Gastrocnemius medialis (tissue), 4 donors: Measurements from ENCODE around the gene ZFYVE28. TPM values are rescaled to one million over a fixed set of nuclear protein-coding genes. Genes with fewer than 3 reads are reported as not detected.

Experiments
- ATAC-seq, 2 donors: fragments of 150-250 bp; one replicate each; pipeline ENCODE4 v1.9.1; 2016
- DNase-seq, 2 donors: peaks; one replicate each; pipeline ENCODE4 v3.0.0-alpha.2; 2019
- H3K27ac ChIP-seq, 4 donors: fragments of 200-600 bp; sonication (generic); 1 replicate in 1 of 4; 2 replicates in 3 of 4; pipeline ENCODE4 v1.5.1; 2016 to 2018; ENCODE audit warnings: mild to moderate bottlenecking in 2 of 4, moderate library complexity in 1 of 4
- H3K27me3 ChIP-seq, 3 donors: fragments of 200-600 bp; sonication (generic) in 2 of 3; 1 replicate in 1 of 3; 2 replicates in 2 of 3; pipeline versions ENCODE4 v1.5.1 to v1.6.0; 2016 to 2019; ENCODE audit warnings: mild to moderate bottlenecking in 1 of 3, moderate library complexity in 1 of 3
- H3K36me3 ChIP-seq, 2 donors: fragments of 200-600 bp; sonication (generic) in 1 of 2; one replicate each; pipeline ENCODE4 v1.5.1; 2017 to 2018
- H3K4me1 ChIP-seq, 2 donors: fragments of 200-600 bp; sonication (generic) in 1 of 2; one replicate each; pipeline ENCODE4 v1.5.1; 2016 to 2017; ENCODE audit warnings: mild to moderate bottlenecking in 2 of 2
- H3K4me3 ChIP-seq, 4 donors: fragments of 200-600 bp; sonication (generic) in 3 of 4; 1 replicate in 1 of 4; 2 replicates in 3 of 4; pipeline ENCODE4 v1.5.1; 2016 to 2019; ENCODE audit warnings: mild to moderate bottlenecking in 2 of 4
- H3K9me3 ChIP-seq, 3 donors: fragments of 200-600 bp; sonication (generic) in 2 of 3; 1 replicate in 1 of 3; 2 replicates in 2 of 3; pipeline ENCODE4 v1.5.1; 2016 to 2019
- CTCF ChIP-seq, 5 experiments: fragments of 450-650 bp in 3 of 5; fragments of 200-600 bp in 2 of 5; sonication (generic) in 2 of 5; IDR thresholded peaks in 4 of 5; conservative IDR thresholded peaks in 1 of 5; 1 replicate in 4 of 5; 2 replicates in 1 of 5; pipeline ENCODE4 v1.5.1; 2016 to 2019; ENCODE audit warnings: antibody characterized with exemption in 5 of 5, mild to moderate bottlenecking in 3 of 5, moderate library complexity in 3 of 5
- POLR2A ChIP-seq, 2 donors: fragments of 450-650 bp; IDR thresholded peaks; one replicate each; pipeline ENCODE4 v1.6.1; 2017; ENCODE audit warnings: antibody characterized with exemption in 2 of 2, mild to moderate bottlenecking in 2 of 2, moderate library complexity in 2 of 2
- in situ Hi-C, 4 donors: fragments of 200-750 bp; cut with MboI; loops; one replicate each; pipeline versions ENCODE4 v1.15.0 to v1.8.0; 2017; ENCODE audit warnings: low sequenced_read_pairs in 4 of 4
- intact Hi-C: fragments of 100-400 bp; cut with DNase I; formaldehyde crosslinking; loops from one replicate; pipeline ENCODE4 v1.15.1; 2023; ENCODE audit warnings: low total_unique reads
- total RNA-seq, 4 donors: library from RNA; depleted of rRNA; stranded (reverse); fragments of >200 nt; gene quantifications; one replicate each; pipeline versions ENCODE4 v1.1.0 to v1.2.3, GENCODE V29; 2016

ZFYVE28 gene
- total RNA-seq, 4 donors from 2014 or later: 1.8 to 6.0 (median 3.4) TPM

- ATAC-seq (no peak), DNase-seq (no peak)
- H3K27ac ChIP-seq: no peak overlapping the region
- TF ChIP-seq POLR2A (IDR thresholded peaks at IDR 0.05) (no peak), CTCF (IDR thresholded peaks at IDR 0.05 in 4 of 5, conservative IDR thresholded peaks at IDR 0.05 in 1 of 5) (no peak)
- intact Hi-C loops: no loop called here
- H3K36me3 ChIP-seq: no peaks in the 10 kb centered on the region
- H3K27me3 ChIP-seq: no peaks in the 10 kb centered on the region
- H3K4me3 ChIP-seq: no peak overlapping the region
- in situ Hi-C loops: loop anchor here in 2 of 4 donors (10.0 kb wide), 2 partner anchors 218 to 228 kb away; no protein-coding TSS in a partner anchor
- H3K4me1 ChIP-seq: no peaks in the 10 kb centered on the region
- H3K9me3 ChIP-seq: no peaks in the 10 kb centered on the region
Observed at GRCh38 chr4:2443061-2443730, 24.8 kb upstream of the ZFYVE28 start.

DNA sequence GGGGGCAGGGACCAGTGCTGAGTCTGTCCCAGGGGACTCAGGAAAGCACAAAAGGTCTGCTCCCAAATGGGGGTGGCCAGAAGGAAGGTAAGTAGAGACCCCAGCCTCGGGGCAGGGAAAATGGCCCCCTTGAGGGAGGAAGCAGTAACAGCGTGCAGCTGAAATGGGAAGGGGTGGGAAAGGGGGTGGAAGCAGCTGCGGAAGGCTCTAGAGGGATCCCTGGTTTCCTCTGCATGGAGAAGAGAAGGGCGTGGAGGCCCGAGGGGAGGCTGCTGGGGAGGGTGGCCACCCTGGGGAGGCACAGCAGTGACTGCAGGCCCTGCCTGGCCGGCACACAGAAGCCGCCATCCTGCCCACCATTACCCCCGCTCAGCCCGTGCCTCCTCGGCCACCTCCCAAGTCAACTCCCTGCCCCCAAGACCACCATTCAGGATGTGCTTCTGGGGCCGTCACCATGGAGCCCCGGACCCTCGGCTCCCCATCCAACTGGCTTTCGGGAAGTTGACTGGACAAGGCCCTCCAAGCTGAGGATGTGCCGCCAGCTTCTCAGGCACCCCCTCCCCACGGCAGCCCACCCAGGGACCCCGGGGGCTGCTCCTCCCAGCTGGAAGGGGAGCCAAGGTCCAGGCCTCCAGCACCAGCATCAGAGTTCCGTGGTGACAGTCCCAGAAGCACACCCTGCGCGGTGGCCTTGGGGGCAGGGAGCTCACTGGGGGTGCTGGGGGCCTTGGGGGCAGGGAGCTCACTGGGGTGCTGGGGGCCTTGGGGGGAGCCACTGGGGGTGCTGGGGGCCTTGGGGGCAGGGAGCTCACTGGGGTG, 23.9 kb upstream of the ZFYVE28 start:
- intact Hi-C loops (no loop called here), in situ Hi-C loops (loop anchor here in 2 of 4 donors (10.0 kb wide), 2 partner anchors 218 to 228 kb away; no protein-coding TSS in a partner anchor)
- DNase-seq (no peak), ATAC-seq (no peak)
- Histone ChIP-seq H3K27me3 (no peaks in the 10 kb centered on the region), H3K36me3 (no peaks in the 10 kb centered on the region), H3K9me3 (no peaks in the 10 kb centered on the region), H3K27ac (no peak overlapping the region), H3K4me3 (no peak overlapping the region), H3K4me1 (no peaks in the 10 kb centered on the region)
- TF ChIP-seq CTCF (IDR thresholded peaks at IDR 0.05 in 4 of 5, conservative IDR thresholded peaks at IDR 0.05 in 1 of 5): no peak
- no peak for TF ChIP-seq POLR2A (IDR thresholded peaks at IDR 0.05)

GRCh38 chr4:2441393-2442174, 23.1 kb upstream of the ZFYVE28 start:
- peak; percentile 43 to 65 for ATAC-seq
- peak in 1 of 2 donors; percentile 39 for DNase-seq

More at GRCh38 chr4:2441393-2442174, 23.1 kb upstream of the ZFYVE28 start:
- Histone ChIP-seq H3K4me3 (no peak overlapping the region), H3K27me3 (no peaks in the 10 kb centered on the region), H3K36me3 (no peaks in the 10 kb centered on the region), H3K27ac (no peak overlapping the region), H3K4me1 (no peaks in the 10 kb centered on the region), H3K9me3 (no peaks in the 10 kb centered on the region)
- in situ Hi-C loops: loop anchor here in 2 of 4 donors (10.0 kb wide), 2 partner anchors 217 to 227 kb away; no protein-coding TSS in a partner anchor
- intact Hi-C loops: loop anchor here (1.0 kb wide), 1 partner anchor 221 kb away; no protein-coding TSS in a partner anchor
- TF ChIP-seq POLR2A (IDR thresholded peaks at IDR 0.05) (no peak), CTCF (IDR thresholded peaks at IDR 0.05 in 4 of 5, conservative IDR thresholded peaks at IDR 0.05 in 1 of 5) (peak; percentile 36 to 80 (median 70))
